Cardiac fibroblast (primary cell): ENCODE results near the gene HOTAIR.

ENCODE experiments used
- DNase-seq, 2 donors: peaks; one replicate each; pipeline versions ENCODE4 v3.0.0 to v3.0.0-alpha.2; 2010; ENCODE audit warnings: low read depth in 2 of 2
- H3K4me3 ChIP-seq, 2 donors: replicated peaks in 1 of 2; 1 replicate in 1 of 2; 2 replicates in 1 of 2; pipeline ENCODE4 v1.5.1; 2011; ENCODE audit warnings: low read depth in 2 of 2, low read length in 2 of 2, mild to moderate bottlenecking in 2 of 2, moderate library complexity in 1 of 2
- CTCF ChIP-seq: IDR thresholded peaks from one replicate; pipeline ENCODE4 v1.5.1; 2011; ENCODE audit warnings: low read depth, mild to moderate bottlenecking, low read length, inconsistent platforms

Gene HOTAIR

GRCh38 chr12:53973236-53974042 is 1.3 kb downstream of the HOTAIR start:
- TF ChIP-seq CTCF = no peak
- no peak overlapping the region for H3K4me3 ChIP-seq
- DNase-seq = no peak

GRCh38 chr12:53972722-53973235 is 2.0 kb downstream of the HOTAIR start, which contains the start of gene HOXC11:
Gene HOXC11, plus strand, starts transcription at chr12:53973126. Its CDS starts 116 bp downstream, at chr12:53973242.
- H3K4me3 ChIP-seq = no peak within 1 kb of the TSS
- no peak for DNase-seq
- TF ChIP-seq CTCF = no peak

- DNase-seq = no peak
- H3K4me3 ChIP-seq = no peak overlapping the region
- no peak for TF ChIP-seq CTCF
These were observed 2.5 kb downstream of the HOTAIR start for GRCh38 chr12:53972152-53972702.

- H3K4me3 ChIP-seq = no peak overlapping the region
- TF ChIP-seq CTCF = no peak
- DNase-seq = no peak
These were observed 3.1 kb downstream of the HOTAIR start for GRCh38 chr12:53971686-53972085.

- H3K4me3 ChIP-seq = no peak overlapping the region
- TF ChIP-seq CTCF = no peak
- DNase-seq = no peak
These were observed 3.6 kb downstream of the HOTAIR start for GRCh38 chr12:53971129-53971528.

GRCh38 chr12:53970451-53970850 is 4.3 kb downstream of the HOTAIR start:
- TF ChIP-seq CTCF = no peak
- no peak overlapping the region for H3K4me3 ChIP-seq
- DNase-seq = no peak
